AG04450 (cell line): ENCODE results near the gene POLD2. TPM values are rescaled to one million over a fixed set of nuclear protein-coding genes. Genes with fewer than 3 reads are reported as not detected.

ENCODE experiments used
- CTCF ChIA-PET: fragments of 300-600, 350-600 bp; formaldehyde crosslinking; extraction: SDS; loops from one replicate; lab custom pipeline; 2022; ENCODE audit warnings: antibody characterized with exemption, inconsistent platforms; lab: Charles Lee
- POLR2A ChIA-PET: fragments of 350-600 bp; formaldehyde crosslinking; extraction: SDS; loops from one replicate; lab custom pipeline; 2021; ENCODE audit warnings: antibody characterized with exemption, inconsistent platforms; lab: Yijun Ruan, JAX
- DNase-seq: peaks from one replicate; pipeline ENCODE4 v3.0.0-alpha.2; 2011; ENCODE audit warnings: low read depth, low spot score
- H3K27ac ChIP-seq: one replicate; pipeline ENCODE4 v1.5.1; 2012; ENCODE audit warnings: low read depth, low read length, control low read depth
- H3K27me3 ChIP-seq: one replicate; pipeline ENCODE4 v1.6.0; 2012; ENCODE audit warnings: low read length; ENCODE audit not compliant: control insufficient read depth, insufficient read depth
- H3K4me3 ChIP-seq: 2 replicates; pipeline ENCODE4 v1.5.1; 2011; ENCODE audit warnings: mild to moderate bottlenecking, low read depth, low read length, control low read depth
- H3K9me3 ChIP-seq: 2 replicates; pipeline ENCODE4 v1.5.1; 2012; ENCODE audit warnings: low read length; ENCODE audit not compliant: control insufficient read depth, insufficient read depth
- polyA plus RNA-seq: library from polyadenylated mRNA; depleted of rRNA; stranded (reverse); fragments of >200 nt; gene quantifications from 2 replicates; pipeline ENCODE4 v1.2.3, GENCODE V29; 2011
- TF ChIP-seq, protein P1 (sequence below): IDR thresholded peaks from 2 replicates; pipeline ENCODE4 v1.5.1; 2011; ENCODE audit warnings: low read depth, low read length, control low read depth, inconsistent platforms

POLD2 gene
- polyA plus RNA-seq, 1 experiment, result 64.8 TPM

DNA sequence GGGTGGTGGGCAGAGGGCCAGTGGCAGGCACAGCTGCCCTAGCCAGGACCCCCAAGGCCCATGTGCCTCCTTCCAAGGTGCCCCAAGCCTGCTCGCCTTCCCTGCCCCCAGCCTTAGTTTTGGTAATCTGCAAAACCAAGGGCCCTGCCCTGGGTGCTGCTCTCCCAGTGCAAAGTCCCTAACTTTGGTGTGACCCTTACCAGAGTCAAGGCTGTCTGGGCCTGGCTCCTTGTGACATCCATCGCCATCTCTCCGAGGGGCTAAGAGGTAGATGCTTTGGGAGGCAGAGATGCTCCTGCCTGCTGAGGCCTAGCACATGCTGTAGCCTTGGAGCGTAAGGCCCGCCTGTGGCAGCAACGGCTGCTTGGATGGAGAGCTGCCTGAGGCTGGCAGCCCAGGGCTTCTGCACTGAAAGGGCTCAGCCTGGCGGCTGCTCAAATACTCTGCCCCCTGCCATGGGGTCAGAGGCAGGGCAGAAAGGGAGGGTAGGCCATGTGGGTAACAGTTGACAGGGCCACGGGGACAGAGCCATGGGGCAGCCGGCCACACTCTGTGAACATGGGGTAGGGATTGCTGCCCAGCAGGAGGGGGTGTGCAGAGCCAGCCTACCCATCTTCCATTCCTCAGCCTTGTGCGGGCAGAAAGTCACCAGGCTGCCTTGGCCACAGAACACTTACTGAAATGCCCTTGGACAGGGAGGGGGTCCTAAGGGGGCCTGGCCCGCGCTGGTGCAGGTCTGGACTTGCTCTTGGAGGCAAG lies 35.7 kb upstream of the POLD2 start:
- H3K9me3 ChIP-seq, result no peaks in the 10 kb centered on the region
- H3K27me3 ChIP-seq, result no peaks in the 10 kb centered on the region
- POLR2A ChIA-PET, result no interaction called here
- no peak overlapping the region for H3K4me3 ChIP-seq
- no peak overlapping the region for H3K27ac ChIP-seq
- CTCF ChIA-PET, result no interaction called here
- DNase-seq, result no peak
- TF ChIP-seq, protein P1, sequence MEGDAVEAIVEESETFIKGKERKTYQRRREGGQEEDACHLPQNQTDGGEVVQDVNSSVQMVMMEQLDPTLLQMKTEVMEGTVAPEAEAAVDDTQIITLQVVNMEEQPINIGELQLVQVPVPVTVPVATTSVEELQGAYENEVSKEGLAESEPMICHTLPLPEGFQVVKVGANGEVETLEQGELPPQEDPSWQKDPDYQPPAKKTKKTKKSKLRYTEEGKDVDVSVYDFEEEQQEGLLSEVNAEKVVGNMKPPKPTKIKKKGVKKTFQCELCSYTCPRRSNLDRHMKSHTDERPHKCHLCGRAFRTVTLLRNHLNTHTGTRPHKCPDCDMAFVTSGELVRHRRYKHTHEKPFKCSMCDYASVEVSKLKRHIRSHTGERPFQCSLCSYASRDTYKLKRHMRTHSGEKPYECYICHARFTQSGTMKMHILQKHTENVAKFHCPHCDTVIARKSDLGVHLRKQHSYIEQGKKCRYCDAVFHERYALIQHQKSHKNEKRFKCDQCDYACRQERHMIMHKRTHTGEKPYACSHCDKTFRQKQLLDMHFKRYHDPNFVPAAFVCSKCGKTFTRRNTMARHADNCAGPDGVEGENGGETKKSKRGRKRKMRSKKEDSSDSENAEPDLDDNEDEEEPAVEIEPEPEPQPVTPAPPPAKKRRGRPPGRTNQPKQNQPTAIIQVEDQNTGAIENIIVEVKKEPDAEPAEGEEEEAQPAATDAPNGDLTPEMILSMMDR, result no peak

DNA sequence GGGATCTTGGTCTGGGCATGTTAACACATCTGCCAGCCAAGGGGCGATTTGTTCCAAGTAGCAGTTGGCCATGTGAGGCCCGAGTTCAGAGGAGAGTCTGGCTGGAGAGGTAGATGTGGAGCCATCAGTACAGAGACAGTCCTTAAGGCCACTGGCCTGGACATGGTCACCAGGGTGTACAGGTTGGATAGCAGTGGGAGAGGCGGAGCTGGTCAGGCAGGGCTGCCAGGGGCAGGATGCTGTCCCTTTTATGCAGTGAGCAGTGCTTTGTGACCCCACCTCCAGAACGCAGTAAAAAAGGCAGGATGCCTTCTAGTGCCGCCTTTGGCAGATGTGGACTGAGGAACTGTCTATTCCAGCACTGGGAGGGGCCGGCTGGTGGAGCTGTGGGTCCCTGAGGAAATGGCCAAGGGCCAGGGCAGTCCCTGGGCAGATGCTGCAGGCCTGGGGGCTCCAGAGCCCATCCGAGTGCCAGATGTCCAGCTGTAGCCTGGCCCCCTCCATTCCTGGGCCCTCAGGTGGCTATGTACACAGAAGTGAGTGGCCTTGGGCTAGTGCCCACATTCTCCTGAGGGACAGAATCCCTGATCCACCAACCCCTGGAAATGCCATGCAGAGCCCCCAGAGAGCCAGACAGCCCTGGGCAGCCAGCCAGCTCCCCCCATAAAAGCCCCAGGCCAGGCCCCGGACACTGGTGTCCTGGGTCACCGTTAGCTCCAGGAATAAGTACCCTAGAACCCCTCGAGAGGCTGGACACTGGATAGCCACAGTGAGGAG lies 34.9 kb upstream of the POLD2 start:
- no peak overlapping the region for H3K4me3 ChIP-seq
- CTCF ChIA-PET, result no interaction called here
- no peak overlapping the region for H3K27ac ChIP-seq
- no peaks in the 10 kb centered on the region for H3K27me3 ChIP-seq
- H3K9me3 ChIP-seq, result no peaks in the 10 kb centered on the region
- DNase-seq, result no peak
- TF ChIP-seq, protein P1, result no peak
- POLR2A ChIA-PET, result no interaction called here

DNA sequence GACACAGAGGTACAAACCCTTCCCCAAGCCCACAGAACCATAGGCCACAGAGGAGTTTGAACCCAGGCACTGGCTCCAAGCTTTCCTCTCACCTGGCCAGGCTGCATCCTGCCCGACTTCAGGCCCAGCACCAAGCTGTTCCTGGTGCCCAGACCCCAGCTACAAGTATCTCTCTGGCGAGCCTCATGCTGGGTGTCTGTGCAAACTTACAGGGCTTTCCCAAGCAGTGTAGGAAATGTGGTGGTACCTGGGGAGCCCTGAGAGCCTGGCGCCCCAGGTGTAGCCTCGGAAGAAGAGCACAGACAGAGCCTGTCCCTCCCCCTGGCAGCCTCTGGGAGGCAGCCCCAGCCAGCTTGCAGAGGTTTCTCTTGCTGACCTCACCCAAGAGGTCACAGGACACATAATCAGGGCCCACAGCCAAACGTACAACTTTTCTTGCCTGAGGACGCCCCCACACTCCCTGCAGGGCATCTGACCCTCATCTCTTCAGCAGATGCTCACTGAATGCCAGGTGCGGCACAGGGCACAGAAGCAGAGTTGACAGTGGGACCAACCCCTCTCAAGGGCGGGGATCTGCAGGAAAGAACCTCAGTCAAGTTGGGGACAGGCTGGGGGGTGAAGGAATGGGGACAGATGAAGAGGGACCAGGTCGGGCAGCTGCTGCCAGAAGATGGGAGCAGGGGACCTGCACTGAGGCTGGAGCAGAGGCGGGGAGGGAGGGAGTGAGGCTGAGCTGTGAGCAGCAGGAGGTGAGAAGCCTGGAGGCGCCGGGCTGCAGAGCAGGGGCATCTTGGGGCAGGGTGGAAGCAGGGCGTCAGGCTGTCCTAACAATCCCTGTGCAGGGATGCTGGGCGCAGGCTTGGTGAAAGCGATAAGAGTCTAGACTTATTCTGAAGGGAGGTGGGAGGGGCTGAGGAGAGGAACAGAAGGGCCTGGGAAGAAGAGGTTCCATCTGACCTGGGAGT lies 34.0 kb upstream of the POLD2 start:
- Histone ChIP-seq H3K27me3 (no peaks in the 10 kb centered on the region), H3K27ac (no peak overlapping the region), H3K9me3 (no peaks in the 10 kb centered on the region), H3K4me3 (no peak overlapping the region)
- TF ChIP-seq, protein P1, result no peak
- DNase-seq, result no peak
- POLR2A ChIA-PET, result interaction anchor here (0.8 kb wide), 1 partner anchor 12 kb away, joined by 3 read pairs; no protein-coding TSS in a partner anchor
- CTCF ChIA-PET, result no interaction called here

DNA sequence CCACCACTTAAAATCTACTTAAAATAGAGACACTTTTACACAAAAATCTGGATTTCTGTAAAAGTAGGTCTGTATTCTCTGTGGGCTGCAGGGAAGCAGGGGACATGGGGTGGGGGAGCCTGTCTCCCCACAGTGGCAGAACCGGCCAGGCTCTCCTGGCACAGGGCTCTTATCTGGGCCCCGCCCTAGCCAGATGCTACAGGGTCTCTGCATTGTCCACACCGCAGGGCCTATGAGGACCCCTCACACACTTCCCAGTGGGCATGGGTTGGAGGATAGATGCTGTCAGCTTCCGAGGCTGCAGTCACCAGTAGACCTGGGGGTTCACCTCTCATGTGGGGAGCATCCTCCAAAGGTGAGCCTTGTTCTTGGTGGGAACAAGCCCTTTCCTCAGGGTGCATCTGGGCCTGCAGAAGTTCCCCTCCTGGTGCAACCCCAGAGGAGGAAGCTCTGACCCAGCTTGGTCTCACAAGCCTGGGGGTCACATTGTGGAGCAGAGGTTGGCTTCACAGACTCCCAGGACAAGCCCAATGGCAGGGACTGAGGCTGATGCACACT lies 33.2 kb upstream of the POLD2 start:
- CTCF ChIA-PET, result no interaction called here
- POLR2A ChIA-PET, result interaction anchor here (0.8 kb wide), 1 partner anchor 13 kb away, joined by 3 read pairs; no protein-coding TSS in a partner anchor
- no peaks in the 10 kb centered on the region for H3K27me3 ChIP-seq

More for the DNA sequence above, 33.2 kb upstream of the POLD2 start:
- Histone ChIP-seq H3K9me3 (no peaks in the 10 kb centered on the region), H3K27ac (no peak overlapping the region), H3K4me3 (no peak overlapping the region)
- no peak for DNase-seq
- TF ChIP-seq, protein P1, result no peak
